HEK293T (cell line): ENCODE results near the gene HTR3D.
"Not testable (repeated sequence)": the region's sequence is repeated elsewhere in the genome, so short reads cannot be mapped to it uniquely, and the experiment has no call there.

Experiments used
- CTCF ChIA-PET: fragments of 350-600 bp; formaldehyde crosslinking; extraction: SDS; loops from one replicate; lab custom pipeline; 2021; ENCODE audit warnings: antibody characterized with exemption, inconsistent platforms; lab: Yijun Ruan, JAX
- POLR2A ChIA-PET: fragments of 350-600 bp; formaldehyde crosslinking; extraction: SDS; loops from one replicate; lab custom pipeline; 2020; ENCODE audit warnings: antibody characterized with exemption, inconsistent platforms; lab: Yijun Ruan, JAX
- DNase-seq: peaks from one replicate; pipeline ENCODE4 v3.0.0; 2012; ENCODE audit warnings: mixed read lengths; ENCODE audit errors: extremely low spot score
- ARNT ChIP-seq: fragments of 450-650 bp; IDR thresholded peaks from 2 replicates; pipeline ENCODE4 v1.6.1; 2017; ENCODE audit warnings: mild to moderate bottlenecking
- BHLHE40 ChIP-seq: fragments of 450-650 bp; IDR thresholded peaks from 2 replicates; pipeline ENCODE4 v1.6.1; 2016; ENCODE audit warnings: mild to moderate bottlenecking, moderate library complexity, borderline replicate concordance
- CTBP1 ChIP-seq: fragments of 450-650 bp; IDR thresholded peaks from 2 replicates; pipeline ENCODE4 v1.6.1; 2016; ENCODE audit warnings: borderline replicate concordance
- ELF4 ChIP-seq: fragments of 450-650 bp; IDR thresholded peaks from 2 replicates; pipeline ENCODE4 v1.6.1; 2017; ENCODE audit warnings: antibody characterized with exemption
- FOXA1 ChIP-seq: fragments of 450-650 bp; IDR thresholded peaks from 2 replicates; pipeline ENCODE4 v1.6.1; 2016; ENCODE audit warnings: mild to moderate bottlenecking
- FOXK2 ChIP-seq: fragments of 450-650 bp; IDR thresholded peaks from 2 replicates; pipeline ENCODE4 v1.6.1; 2016; ENCODE audit warnings: mild to moderate bottlenecking
- FOXM1 ChIP-seq: fragments of 450-650 bp; IDR thresholded peaks from 2 replicates; pipeline ENCODE4 v1.6.1; 2017; ENCODE audit warnings: mild to moderate bottlenecking, borderline replicate concordance
- HDGF ChIP-seq: fragments of 450-650 bp; IDR thresholded peaks from 2 replicates; pipeline ENCODE4 v1.6.1; 2017; ENCODE audit warnings: antibody characterized with exemption, borderline replicate concordance
- L3MBTL2 ChIP-seq: fragments of 450-650 bp; conservative IDR thresholded peaks from 2 replicates; pipeline ENCODE4 v1.6.1; 2016; ENCODE audit warnings: mild to moderate bottlenecking
- LEF1 ChIP-seq: fragments of 450-650 bp; IDR thresholded peaks from 2 replicates; pipeline ENCODE4 v1.6.1; 2017; ENCODE audit warnings: mild to moderate bottlenecking, borderline replicate concordance
- NFRKB ChIP-seq: fragments of 450-650 bp; IDR thresholded peaks from 2 replicates; pipeline ENCODE4 v1.6.1; 2016; ENCODE audit warnings: mild to moderate bottlenecking, moderate library complexity
- SP1 ChIP-seq: fragments of 450-650 bp; IDR thresholded peaks from 2 replicates; pipeline ENCODE4 v1.6.1; 2017
- SUZ12 ChIP-seq: fragments of 450-650 bp; IDR thresholded peaks from 2 replicates; pipeline ENCODE4 v1.6.1; 2016; ENCODE audit warnings: mild to moderate bottlenecking
- TARDBP ChIP-seq: fragments of 450-650 bp; IDR thresholded peaks from 2 replicates; pipeline ENCODE4 v1.6.1; 2016
- ZNF384 ChIP-seq: fragments of 450-650 bp; IDR thresholded peaks from 2 replicates; pipeline ENCODE4 v1.6.1; 2016
- TF ChIP-seq, protein P1 (sequence below): fragments of 450-650 bp; IDR thresholded peaks from 2 replicates; pipeline ENCODE4 v1.6.1; 2016

The HTR3D gene

DNA sequence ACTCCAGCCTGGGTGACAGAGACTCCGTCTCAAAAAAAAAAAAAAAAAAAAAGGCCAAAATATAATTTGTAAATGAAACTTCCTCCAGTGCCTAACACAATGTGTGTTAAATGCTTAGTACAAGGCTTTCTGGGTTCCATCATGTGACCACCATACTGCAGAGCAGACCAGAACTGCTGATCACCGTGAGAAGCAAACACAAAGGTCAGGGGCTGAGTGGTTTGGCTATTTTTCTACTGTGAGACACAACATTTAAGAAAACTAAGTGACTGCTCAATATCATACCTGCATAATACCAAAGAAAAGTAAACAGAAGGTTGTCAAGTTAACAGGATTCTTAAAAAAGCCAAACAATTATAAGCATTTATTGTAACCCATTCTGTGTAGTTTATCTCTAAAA, 27.1 kb upstream of the HTR3D start:
- DNase-seq: no peak
- TF ChIP-seq FOXK2 (no peak), SUZ12 (no peak), ZNF384 (no peak), SP1 (no peak), HDGF (no peak), L3MBTL2 (no peak), ELF4 (no peak), TARDBP (no peak), NFRKB (no peak), CTBP1 (no peak), LEF1 (no peak), BHLHE40 (no peak), FOXA1 (no peak), FOXM1 (no peak), ARNT (no peak)
- TF ChIP-seq, protein P1, sequence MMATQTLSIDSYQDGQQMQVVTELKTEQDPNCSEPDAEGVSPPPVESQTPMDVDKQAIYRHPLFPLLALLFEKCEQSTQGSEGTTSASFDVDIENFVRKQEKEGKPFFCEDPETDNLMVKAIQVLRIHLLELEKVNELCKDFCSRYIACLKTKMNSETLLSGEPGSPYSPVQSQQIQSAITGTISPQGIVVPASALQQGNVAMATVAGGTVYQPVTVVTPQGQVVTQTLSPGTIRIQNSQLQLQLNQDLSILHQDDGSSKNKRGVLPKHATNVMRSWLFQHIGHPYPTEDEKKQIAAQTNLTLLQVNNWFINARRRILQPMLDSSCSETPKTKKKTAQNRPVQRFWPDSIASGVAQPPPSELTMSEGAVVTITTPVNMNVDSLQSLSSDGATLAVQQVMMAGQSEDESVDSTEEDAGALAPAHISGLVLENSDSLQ: no peak
- POLR2A ChIA-PET: no interaction called here
- CTCF ChIA-PET: no interaction called here

DNA sequence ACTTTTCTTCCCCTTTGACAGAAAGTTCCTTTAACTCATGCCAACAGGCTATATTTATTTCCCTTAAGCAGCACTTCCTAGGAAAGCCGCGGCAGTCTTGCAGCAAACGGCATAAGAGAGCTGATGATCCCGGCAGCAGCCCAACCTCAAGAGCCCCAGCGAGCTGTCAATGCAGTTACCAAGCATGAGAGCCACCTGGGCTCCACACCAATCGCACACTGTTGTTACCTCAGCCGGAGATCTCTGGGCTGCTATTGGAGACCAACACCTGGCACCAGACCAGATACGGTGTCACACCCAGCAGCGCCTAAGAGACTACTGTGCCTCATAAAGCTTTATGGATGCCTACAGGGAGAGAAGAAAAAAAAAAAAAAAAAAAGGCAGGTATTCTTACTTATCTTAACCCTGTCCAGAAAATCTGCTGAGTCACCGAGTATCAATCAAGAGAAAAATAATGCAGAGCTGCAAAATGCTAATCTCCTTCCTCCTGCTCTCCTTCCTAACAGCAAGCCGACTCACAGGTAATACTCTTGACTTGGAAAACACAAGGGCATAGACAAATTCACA, 25.5 kb upstream of the HTR3D start:
- peak; percentile 35 for DNase-seq
- ChIA-PET CTCF (no interaction called here), POLR2A (interaction anchor here (1.2 kb wide), 1 partner anchor 10 kb away, joined by 4 read pairs; no protein-coding TSS in a partner anchor)
- TF ChIP-seq ZNF384 (peak; percentile 84), SUZ12 (no peak)

DNA sequence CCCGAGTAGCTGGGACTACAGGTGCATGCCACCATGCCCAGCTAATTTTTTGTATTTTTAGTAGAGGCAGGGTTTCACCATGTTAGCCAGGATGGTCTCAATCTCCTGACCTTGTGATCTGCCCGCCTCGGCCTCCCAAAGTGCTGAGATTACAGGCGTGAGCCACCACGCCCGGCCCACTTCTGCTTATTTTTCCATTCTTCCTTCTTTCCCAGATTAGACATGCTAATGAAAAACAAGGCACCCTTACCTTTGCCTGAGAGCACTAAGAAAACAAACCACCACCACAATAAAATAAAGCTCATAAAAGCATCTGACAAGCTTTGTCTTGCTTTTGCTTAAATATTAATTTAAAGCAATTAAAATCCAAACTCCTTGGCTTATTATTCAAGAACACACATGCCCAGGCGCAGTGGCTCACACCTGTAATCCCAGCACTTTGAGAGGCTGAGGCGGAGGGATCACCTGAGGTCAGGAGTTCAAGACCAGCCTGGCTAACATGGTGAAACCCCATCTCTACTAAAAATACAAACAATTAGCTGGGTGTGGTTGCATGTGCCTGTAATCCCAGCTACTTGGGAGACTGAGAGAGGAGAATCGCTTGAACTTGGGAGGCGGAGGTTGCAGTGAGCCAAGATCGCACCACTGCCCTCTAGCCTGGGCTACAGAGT, 24.3 kb upstream of the HTR3D start:
- DNase-seq, CTCF ChIA-PET: not testable (repeated sequence)
- POLR2A ChIA-PET: interaction anchor here (1.2 kb wide), 1 partner anchor 9 kb away, joined by 4 read pairs; no protein-coding TSS in a partner anchor

DNA sequence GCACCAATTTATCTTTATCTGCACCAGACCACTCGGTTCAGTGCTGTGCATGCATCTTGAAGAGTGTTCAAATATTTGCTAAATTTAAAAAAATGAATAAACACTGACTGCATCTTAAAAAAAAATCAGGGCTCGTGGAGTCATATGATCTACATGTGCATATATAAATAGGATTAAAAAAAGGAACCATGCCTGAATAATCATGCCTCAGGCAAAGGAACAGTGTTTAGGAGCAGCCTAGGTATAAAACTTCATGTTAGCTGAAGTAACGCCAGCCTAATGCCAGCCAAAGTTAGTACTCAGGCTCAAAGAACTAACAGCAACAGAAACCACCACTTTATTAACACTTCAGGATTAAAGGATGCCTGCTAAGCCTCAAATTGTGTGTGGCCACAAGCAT, 23.4 kb upstream of the HTR3D start:
- TF ChIP-seq FOXM1 (no peak), SP1 (no peak), ZNF384 (no peak), HDGF (no peak), ELF4 (no peak), TARDBP (no peak), BHLHE40 (no peak), FOXA1 (no peak)
- TF ChIP-seq, protein P1: no peak
- DNase-seq: no peak
- ChIA-PET POLR2A (no interaction called here), CTCF (no interaction called here)

DNA sequence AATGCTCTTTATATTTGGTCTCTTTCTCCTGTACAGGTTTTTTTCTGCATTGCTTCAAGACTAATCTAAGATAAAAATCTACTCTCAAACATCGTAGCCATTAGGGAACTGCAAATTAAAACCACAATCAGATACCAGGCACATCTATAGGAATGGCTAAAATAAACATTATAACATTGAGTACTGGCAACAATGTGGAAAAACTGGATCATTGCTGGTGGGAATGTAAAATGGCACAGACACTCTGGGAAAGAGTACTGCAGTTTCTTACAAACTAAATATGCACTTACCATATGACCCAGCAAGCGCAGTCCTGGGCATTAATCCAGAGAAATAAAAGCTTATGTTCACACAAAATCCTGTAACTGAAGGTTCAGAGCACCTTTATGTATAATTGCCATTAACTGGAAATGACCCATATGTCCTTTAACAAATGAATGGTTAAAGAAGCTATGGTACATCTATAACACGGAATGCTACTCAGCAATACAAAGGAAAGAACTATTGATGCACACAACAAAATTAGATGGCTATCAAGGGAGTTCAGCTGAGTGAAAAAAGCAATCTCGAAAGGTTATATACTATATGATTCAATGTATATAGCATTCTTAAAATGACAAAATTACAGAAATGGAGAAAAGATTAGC, 20.2 kb upstream of the HTR3D start:
- DNase-seq: no peak
- TF ChIP-seq ELF4 (no peak), FOXM1 (no peak), SP1 (no peak), BHLHE40 (no peak), L3MBTL2 (no peak), FOXA1 (no peak)
- POLR2A ChIA-PET: no interaction called here
- CTCF ChIA-PET: interaction anchor here (0.6 kb wide), 1 partner anchor 12 kb away, joined by 3 read pairs; no protein-coding TSS in a partner anchor

DNA sequence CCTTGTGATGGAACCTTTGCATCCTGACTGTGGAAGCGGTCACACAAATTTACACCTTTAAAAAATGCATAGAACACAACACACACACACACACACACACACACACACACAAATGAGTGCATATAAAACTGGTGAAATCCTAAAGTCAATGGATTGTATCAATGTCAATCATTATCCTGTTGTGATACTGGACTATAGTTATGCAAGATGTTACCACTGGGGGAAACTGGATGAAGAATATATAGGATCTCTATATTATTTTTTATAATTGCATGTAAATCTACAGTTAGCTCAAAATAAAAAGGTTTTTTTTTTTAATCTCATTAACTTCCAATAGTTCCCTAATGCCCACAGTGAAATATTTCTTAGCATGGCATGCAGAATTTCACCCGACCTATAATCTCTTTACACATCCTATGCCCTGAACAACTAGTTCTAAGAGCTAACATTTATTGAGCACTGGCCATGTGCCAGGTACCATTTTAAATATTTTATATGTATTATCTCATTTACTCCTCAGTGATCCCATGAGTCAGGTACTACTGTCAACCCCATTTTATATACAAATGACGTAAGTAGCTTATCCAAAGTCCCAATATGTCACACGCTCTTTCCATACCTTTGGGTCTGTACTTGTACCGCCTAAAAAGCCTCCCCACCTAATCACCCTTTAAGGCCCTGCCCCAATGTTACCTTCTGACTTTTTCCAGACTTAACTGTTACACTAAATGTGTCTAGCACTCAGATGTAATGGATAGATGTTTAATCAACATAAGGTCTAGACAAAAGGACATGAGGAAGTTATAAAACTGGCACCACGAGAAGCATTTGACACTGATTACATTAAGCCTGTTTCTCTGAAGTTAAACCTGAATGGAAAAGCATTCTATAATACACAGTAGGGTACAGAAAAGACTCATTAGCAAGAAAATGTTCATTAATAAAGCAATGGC, 19.3 kb upstream of the HTR3D start:
- TF ChIP-seq SUZ12: no peak
- no peak for TF ChIP-seq L3MBTL2
- no peak for TF ChIP-seq SP1
- no peak for TF ChIP-seq ZNF384
- no peak for TF ChIP-seq HDGF
- TF ChIP-seq TARDBP: no peak
- no peak for TF ChIP-seq NFRKB
- no peak for TF ChIP-seq FOXA1
- no peak for TF ChIP-seq FOXM1
- ChIA-PET POLR2A (no interaction called here), CTCF (interaction anchor here (0.6 kb wide), 2 partner anchors 13 to 101 kb away, joined by 3 read pairs; no protein-coding TSS in a partner anchor)
- no peak for DNase-seq
